ENCODE results near the gene ZC3H18.
A peak's percentile ranks its signal among the peaks of the same experiment; 100 is the strongest.

ZC3H18 gene

GRCh38 chr16:88642881-88643643, 72.9 kb downstream of the ZC3H18 start:
- DNase-seq = no peak

- no peak for DNase-seq
Observed at GRCh38 chr16:88643644-88643932, 73.4 kb downstream of the ZC3H18 start.

- DNase-seq = no peak
Observed at GRCh38 chr16:88645455-88645854, 75.3 kb downstream of the ZC3H18 start.

DNA sequence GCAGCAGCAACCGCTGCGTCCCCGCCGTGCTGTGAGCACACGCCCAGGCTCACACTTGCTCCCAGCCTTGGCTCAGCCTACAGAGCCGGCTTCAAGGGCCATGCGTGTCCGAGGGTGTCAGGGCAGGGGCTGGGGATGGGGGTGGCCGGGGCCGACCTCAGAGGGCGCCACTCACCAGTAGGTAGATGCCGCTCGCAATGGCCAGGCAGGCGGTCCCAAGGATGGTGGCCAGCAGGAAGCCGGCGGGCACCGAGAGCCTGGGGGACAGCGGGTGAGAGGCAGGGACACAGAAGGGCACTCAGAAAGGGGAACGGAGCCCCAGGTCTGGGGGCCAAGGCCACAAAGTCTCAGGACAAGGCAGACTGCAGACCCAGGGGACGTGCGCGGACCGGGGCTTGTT, 75.7 kb downstream of the ZC3H18 start:
- no peak for DNase-seq

DNA sequence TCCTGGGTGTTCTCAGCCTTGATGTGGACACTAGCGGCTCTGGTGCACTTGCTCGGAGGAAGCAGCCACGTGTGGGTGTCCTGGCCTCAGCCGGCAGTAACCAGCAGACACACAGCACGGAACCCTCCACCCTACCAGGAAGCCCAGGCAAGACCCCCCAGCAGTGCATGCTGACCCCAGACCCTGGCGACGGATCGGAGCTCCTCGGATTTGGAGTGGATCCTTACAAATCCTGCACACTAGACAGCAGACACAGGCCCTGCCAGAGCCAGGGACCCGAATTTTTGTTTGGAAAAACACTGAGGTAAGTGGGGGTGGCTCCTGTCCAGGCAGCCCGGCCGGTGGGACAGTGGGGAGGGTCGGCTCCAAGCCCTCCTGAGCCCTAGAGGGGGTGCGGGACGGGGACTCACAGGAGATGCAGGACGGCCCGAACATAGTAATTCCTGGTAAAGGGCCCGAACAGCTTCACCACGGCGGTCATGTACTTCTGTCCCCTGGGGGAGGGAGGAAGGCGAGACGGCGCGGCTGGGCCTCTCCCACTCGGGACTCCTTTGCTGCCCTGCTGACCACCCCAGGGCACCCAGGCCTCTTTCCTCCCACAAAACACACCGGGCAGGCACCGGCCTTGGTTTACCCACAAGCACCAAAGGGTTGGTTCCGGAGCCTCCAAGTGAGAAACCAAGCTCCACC, 76.3 kb downstream of the ZC3H18 start:
- DNase-seq = no peak

DNA sequence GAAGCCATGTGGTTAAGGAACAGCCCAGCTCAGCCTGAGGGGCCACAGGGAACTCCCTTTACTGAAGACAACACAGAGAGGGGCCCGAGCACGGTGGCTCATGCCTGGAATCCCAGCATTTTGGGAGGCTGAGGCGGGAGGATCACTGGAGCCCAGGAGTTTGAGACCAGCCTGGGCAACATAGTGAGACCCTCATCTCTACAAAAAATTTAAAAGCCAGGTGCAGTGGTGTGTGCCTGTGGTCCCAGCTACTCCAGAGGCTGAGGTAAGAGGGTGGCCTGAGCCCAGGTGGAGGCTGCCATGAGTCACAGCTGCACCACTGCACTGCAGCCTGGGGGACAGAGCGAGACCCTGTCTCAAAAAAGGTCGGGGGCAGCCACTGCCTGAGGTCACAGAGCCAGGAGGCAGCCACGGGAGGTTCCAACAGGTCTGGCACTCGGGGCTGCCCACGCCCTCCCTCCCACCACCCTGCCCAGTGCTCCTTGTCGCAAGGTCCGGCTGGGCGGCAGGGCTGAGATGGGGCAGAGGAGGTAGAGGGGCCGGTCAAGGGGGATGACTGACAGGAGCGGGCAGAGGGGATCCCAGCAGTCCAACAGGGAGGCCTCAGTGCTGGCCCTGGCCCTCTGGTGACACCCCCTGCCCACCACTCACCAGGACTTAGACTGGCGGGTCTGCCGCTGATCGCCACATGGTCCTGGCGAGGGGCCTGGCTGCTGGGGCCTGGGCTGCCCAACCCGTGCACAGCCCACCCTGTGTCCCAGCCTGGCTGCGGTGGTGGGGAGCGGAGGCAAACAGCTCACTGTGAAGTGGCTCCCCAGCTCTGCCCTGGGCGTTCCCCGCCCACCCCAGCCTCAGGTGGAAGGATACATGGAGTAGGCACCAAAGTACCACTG, 77.2 kb downstream of the ZC3H18 start:
- DNase-seq = no peak

- DNase-seq = no peak
Observed at GRCh38 chr16:88649195-88649923, 79.2 kb downstream of the ZC3H18 start.

DNA sequence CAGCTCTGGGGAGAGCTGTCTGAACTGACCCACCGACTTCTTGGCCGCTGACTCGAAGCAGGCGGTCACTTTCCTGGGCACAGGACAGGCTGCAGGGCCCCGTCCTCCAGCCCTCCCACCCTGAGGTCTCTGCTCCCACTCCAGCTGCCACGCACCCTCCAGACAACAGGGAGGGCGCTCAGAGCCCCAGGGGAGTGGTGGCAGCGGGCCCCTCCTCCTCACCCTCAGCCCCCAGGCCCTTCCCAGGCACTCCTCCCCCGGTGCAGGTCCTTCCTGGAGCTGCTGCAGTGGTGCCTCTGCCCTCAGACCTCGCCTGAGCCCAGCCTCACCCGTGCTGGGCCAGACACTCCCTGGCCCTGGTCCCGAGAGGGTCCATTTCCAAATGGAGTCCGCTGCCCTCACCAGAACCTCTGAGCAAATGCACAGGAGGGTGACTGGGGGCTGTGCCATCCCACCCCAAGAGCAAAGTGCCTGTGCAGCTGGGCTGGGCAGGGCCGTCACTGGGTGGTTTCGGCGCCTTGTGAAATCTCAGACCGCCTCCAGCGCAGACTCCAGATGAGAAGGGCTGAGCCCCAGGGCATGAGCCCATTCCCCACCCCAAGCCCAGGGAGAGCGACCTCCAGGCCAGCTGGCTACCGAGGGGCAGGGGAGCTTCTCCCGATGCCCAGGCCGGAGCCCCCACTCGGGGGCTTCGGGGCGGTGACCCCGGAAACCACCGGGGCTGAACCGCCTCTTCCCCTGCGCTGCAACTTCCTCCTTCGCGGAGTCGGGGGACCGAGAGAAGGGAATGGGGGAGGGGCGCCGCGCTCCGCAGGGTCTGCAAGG, 79.9 kb downstream of the ZC3H18 start:
- peak; percentile 42 to 52 for DNase-seq

- peak; percentile 88 to 89 for DNase-seq
Observed at GRCh38 chr16:88650749-88651275, 80.6 kb downstream of the ZC3H18 start, which contains the start of gene CYBA. Gene CYBA, minus strand, starts transcription at chr16:88651053. Its CDS starts 40 bp downstream, at chr16:88651013.

GRCh38 chr16:88651276-88651988, 81.2 kb downstream of the ZC3H18 start:
- DNase-seq = peak; percentile 87

DNA sequence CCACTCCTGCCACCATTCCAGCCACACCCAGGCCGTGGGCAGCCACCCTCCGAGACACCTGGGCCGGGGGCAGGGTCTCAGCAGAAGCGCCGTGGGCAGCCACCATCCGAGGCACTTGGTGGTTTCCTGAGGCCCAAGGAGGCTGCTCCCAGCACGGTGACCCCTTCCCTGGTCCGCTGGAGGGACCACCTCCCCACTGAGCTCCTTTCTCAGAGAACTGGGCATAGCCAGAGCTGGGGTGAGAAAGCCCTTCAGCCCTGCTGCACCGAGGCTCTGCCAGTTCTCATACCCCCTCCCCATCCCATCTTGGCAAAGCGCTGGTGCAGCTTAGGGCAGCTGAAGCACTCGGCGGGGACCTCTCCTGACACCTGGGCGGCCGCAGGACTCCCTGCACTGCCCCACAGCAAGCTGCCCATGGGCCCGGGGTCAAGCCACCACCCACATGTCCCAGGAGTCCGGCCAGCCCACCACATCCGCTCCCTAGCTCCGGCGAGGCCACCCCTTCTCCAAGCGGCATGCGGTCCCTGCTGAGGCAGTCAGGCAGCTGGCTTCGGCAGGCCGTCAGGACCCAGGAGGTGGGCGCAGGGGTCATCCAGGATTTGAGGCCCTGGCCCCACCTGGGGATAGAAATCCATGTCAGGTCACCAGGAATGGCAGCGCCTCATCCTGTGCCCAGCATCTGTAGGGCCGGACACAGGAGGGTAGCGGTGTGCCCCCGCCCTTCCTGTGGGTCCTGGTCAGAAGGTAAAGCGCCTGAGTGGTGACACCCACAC, 82.0 kb downstream of the ZC3H18 start:
- no peak for DNase-seq

- DNase-seq = no peak
Observed at GRCh38 chr16:88652762-88653063, 82.5 kb downstream of the ZC3H18 start.

- no peak for DNase-seq
Observed at GRCh38 chr16:88653101-88653500, 82.9 kb downstream of the ZC3H18 start.

GRCh38 chr16:88653596-88654362, 83.6 kb downstream of the ZC3H18 start:
- DNase-seq = peak; percentile 48 to 56

GRCh38 chr16:88654363-88655052, 84.3 kb downstream of the ZC3H18 start:
- no peak for DNase-seq

DNA sequence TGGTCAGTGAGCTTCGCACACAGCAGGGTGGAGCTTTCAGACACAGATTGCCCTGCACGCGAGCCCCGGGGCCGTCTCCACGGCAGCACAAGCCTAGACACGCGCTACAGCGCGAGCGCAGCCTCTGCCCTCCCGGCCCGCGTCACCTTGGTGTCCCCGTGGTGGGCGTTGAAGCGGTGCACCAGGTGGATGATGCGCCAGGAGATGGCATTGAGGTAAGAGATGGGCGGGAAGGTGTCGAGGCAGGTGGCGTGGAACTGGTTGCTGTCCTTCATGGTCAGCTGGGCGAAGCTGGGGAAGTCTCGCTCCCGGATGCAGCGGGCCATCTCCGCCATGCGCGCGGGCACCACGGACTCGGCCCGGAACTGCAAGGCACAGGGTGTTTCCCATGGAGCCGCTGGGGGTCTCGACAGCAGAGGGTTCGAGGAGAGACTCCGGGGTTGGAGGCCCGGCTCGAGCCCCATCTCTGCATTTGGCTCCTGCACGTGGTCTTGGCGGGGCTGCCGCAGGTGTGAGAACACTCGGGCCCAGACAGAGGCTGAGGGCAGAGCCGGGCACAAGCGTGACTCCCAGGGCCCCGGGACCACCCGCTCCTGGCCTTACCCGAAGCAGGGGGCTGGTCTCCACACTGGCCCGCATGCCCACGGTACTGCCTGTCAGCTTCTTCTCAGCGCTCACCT, 85.0 kb downstream of the ZC3H18 start:
- DNase-seq = no peak

- no peak for DNase-seq
Observed at GRCh38 chr16:88655733-88656281, 85.6 kb downstream of the ZC3H18 start.
